SKM-1 (cell line): ENCODE results near the gene ACVRL1.

Source experiments
- DNase-seq: peaks from one replicate; lab custom pipeline; 2025; ENCODE audit not compliant: unreplicated experiment; lab: John Stamatoyannopoulos, UW

The ACVRL1 gene

GRCh38 chr12:51915003-51915625, 7.8 kb downstream of the ACVRL1 start:
- no peak for DNase-seq

GRCh38 chr12:51915951-51916350, 8.6 kb downstream of the ACVRL1 start:
- no peak for DNase-seq

GRCh38 chr12:51917041-51917590, 9.8 kb downstream of the ACVRL1 start:
- no peak for DNase-seq

GRCh38 chr12:51917746-51918453, 10.6 kb downstream of the ACVRL1 start:
- no peak for DNase-seq

GRCh38 chr12:51920046-51920445, 12.7 kb downstream of the ACVRL1 start:
- no peak for DNase-seq

- no peak for DNase-seq
These were observed 13.9 kb downstream of the ACVRL1 start for GRCh38 chr12:51921017-51921725.

GRCh38 chr12:51922146-51922545, 14.8 kb downstream of the ACVRL1 start:
- DNase-seq: no peak

GRCh38 chr12:51922762-51923505, 15.6 kb downstream of the ACVRL1 start:
- DNase-seq: no peak

- DNase-seq: no peak
These were observed 16.4 kb downstream of the ACVRL1 start for GRCh38 chr12:51923506-51924365.

GRCh38 chr12:51924551-51925319, 17.4 kb downstream of the ACVRL1 start:
- DNase-seq: no peak

- DNase-seq: no peak
These were observed 18.2 kb downstream of the ACVRL1 start for GRCh38 chr12:51925346-51926063.

- no peak for DNase-seq
These were observed 18.8 kb downstream of the ACVRL1 start for GRCh38 chr12:51926064-51926632.

GRCh38 chr12:51926718-51927117, 19.4 kb downstream of the ACVRL1 start:
- DNase-seq: no peak

- DNase-seq: no peak
These were observed 25.1 kb downstream of the ACVRL1 start for GRCh38 chr12:51932218-51933076.

- no peak for DNase-seq
These were observed 26.8 kb downstream of the ACVRL1 start for GRCh38 chr12:51934080-51934479.

GRCh38 chr12:51937926-51938325, 30.6 kb downstream of the ACVRL1 start:
- no peak for DNase-seq

GRCh38 chr12:51938726-51939125, 31.4 kb downstream of the ACVRL1 start:
- DNase-seq: no peak
